K562 (cell line): Measurements from ENCODE around the gene GUK1. TPM values are rescaled to one million over a fixed set of nuclear protein-coding genes. Genes with fewer than 3 reads are reported as not detected.

ENCODE experiments used
- BRCA1 ChIP-seq, 2 experiments: fragments of 450-650 bp in 1 of 2; sonication (generic) in 1 of 2; formaldehyde crosslinking in 1 of 2; IDR thresholded peaks; 2 replicates each; pipeline versions ENCODE4 v1.5.0 to v1.6.1; 2017 to 2020; ENCODE audit warnings: mild to moderate bottlenecking in 1 of 2, missing genetic modification reagents in 1 of 2
- COPS2 ChIP-seq: fragments of 450-650 bp; conservative IDR thresholded peaks from 2 replicates; pipeline ENCODE4 v1.6.1; 2016; ENCODE audit warnings: mild to moderate bottlenecking, moderate library complexity
- ETV6 ChIP-seq, 3 experiments: fragments of 150-350 bp in 1 of 3; sonication (generic) in 1 of 3; formaldehyde crosslinking in 1 of 3; IDR thresholded peaks; 2 replicates each; pipeline versions ENCODE4 v1.6.1 to v1.8.0; 2014 to 2022; ENCODE audit warnings: borderline replicate concordance in 2 of 3, low read depth in 2 of 3, antibody characterized with exemption in 1 of 3, low read length in 1 of 3, mild to moderate bottlenecking in 1 of 3, missing genetic modification reagents in 1 of 3
- NFXL1 ChIP-seq: fragments of 450-650 bp; formaldehyde crosslinking; IDR thresholded peaks from 2 replicates; pipeline ENCODE4 v1.4.0; 2021; ENCODE audit warnings: mild to moderate bottlenecking
- PHF21A ChIP-seq: fragments of 450-650 bp; IDR thresholded peaks from 2 replicates; pipeline ENCODE4 v1.6.1; 2017; ENCODE audit warnings: low read depth, borderline replicate concordance
- PHF8 ChIP-seq: fragments of 200-600 bp; sonication (generic); IDR thresholded peaks from 2 replicates; pipeline ENCODE4 v1.6.1; 2012; ENCODE audit warnings: mixed run types, mild to moderate bottlenecking, inconsistent platforms, low read length, moderate library complexity, borderline replicate concordance
- RBM15 ChIP-seq: fragments of 200-400 bp; formaldehyde crosslinking; IDR thresholded peaks from 2 replicates; pipeline ENCODE4 v1.6.1; 2018; ENCODE audit warnings: mild to moderate bottlenecking, low read length, moderate library complexity; ENCODE audit not compliant: insufficient read depth
- RBM17 ChIP-seq: fragments of 200-400 bp; formaldehyde crosslinking; IDR thresholded peaks from 2 replicates; pipeline ENCODE4 v1.6.1; 2017; ENCODE audit warnings: low read depth, mild to moderate bottlenecking, low read length, borderline replicate concordance
- SMARCC2 ChIP-seq: fragments of 450-650 bp; IDR thresholded peaks from 2 replicates; pipeline ENCODE4 v1.6.1; 2017; ENCODE audit warnings: antibody characterized with exemption, moderate library complexity, mild to moderate bottlenecking, low read depth
- TAF1 ChIP-seq: IDR thresholded peaks from 2 replicates; pipeline ENCODE4 v1.6.1; 2011; ENCODE audit warnings: mild to moderate bottlenecking, low read length, moderate library complexity; ENCODE audit not compliant: insufficient read depth, control insufficient read depth, severe bottlenecking; ENCODE audit errors: extremely low read depth
- TCF3 ChIP-seq: sonication (generic); formaldehyde crosslinking; IDR thresholded peaks from 2 replicates; pipeline ENCODE4 v1.4.0; 2020; ENCODE audit warnings: mild to moderate bottlenecking, missing genetic modification reagents
- ZNF77 ChIP-seq: fragments of 250-450 bp; sonication (Bioruptor Pico); IDR thresholded peaks from 2 replicates; pipeline ENCODE4 v1.5.0; 2020
- polyA plus RNA-seq, 8 experiments: library from polyadenylated mRNA; depleted of rRNA in 4 of 8; stranded (reverse) in 5 of 8; unstranded in 3 of 8; fragments of >200 nt; fragmentation: Nextera tagmentation in 2 of 8; fragmentation: Illumina TruSeq in 1 of 8; extraction: Ambion mirVana in 2 of 8; extraction: Trizol in 1 of 8; gene quantifications; 2 replicates each; pipeline versions ENCODE4 v1.2.1 to v1.2.3, GENCODE V29; 2011 to 2014; ENCODE audit warnings: inconsistent platforms in 1 of 8, missing spikeins in 1 of 8
- total RNA-seq, 7 experiments: library from RNA; depleted of rRNA in 6 of 7; stranded (reverse); fragments of >200 nt in 6 of 7; fragmentation: Illumina TruSeq in 2 of 7; extraction: Trizol in 2 of 7; gene quantifications; 2 replicates each; pipeline versions ENCODE4 v1.2.1 to v1.2.3, GENCODE V29; 2011 to 2021; ENCODE audit warnings: low replicate concordance in 1 of 7
- TF ChIP-seq, protein P1 (sequence below): fragments of 450-650 bp; IDR thresholded peaks from 2 replicates; pipeline ENCODE4 v1.6.1; 2016; ENCODE audit warnings: mild to moderate bottlenecking, moderate library complexity

GUK1 gene
- total and polyA plus RNA-seq, 9 of the 15 experiments (the other 6 are each of a cell fraction or from before 2014, with no cell fraction given), result 7.0 to 331 (median 132) TPM

DNA sequence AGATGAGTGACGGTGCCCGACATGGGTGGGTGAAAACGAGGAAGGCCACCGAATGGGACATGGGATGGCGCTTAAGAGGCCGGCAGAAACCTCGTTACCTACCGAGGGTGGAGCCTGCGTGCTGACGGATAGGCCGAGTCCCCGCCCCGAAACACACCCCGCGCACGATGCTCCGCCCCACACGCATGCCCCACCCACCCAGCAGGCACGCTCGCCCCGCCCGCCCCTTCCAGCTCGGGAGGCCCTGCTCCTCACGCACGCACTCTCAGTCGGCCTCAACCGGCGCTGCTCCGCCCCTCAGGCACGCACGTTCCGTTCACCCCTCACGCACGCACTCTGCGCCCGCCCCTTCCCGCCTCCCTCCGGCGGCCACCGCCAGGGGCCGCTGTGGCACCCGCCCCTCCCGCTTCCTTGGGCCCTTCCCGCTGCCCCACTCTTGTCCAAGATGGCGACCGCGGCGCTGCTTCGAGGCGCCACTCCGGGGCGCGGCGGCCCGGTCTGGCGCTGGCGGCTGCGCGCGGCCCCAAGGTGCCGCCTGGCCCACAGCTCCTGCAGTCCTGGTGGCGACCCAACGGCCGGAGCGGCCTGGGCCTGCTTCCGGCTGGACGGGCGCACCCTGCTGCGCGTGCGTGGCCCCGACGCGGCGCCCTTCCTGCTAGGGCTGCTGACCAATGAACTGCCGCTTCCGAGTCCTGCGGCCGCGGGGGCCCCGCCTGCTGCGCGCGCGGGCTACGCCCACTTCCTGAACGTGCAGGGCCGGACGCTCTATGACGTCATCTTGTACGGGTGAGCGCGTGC, 25.5 kb downstream of the GUK1 start, which contains the start of gene IBA57 (continued):
- TF ChIP-seq, protein P1, sequence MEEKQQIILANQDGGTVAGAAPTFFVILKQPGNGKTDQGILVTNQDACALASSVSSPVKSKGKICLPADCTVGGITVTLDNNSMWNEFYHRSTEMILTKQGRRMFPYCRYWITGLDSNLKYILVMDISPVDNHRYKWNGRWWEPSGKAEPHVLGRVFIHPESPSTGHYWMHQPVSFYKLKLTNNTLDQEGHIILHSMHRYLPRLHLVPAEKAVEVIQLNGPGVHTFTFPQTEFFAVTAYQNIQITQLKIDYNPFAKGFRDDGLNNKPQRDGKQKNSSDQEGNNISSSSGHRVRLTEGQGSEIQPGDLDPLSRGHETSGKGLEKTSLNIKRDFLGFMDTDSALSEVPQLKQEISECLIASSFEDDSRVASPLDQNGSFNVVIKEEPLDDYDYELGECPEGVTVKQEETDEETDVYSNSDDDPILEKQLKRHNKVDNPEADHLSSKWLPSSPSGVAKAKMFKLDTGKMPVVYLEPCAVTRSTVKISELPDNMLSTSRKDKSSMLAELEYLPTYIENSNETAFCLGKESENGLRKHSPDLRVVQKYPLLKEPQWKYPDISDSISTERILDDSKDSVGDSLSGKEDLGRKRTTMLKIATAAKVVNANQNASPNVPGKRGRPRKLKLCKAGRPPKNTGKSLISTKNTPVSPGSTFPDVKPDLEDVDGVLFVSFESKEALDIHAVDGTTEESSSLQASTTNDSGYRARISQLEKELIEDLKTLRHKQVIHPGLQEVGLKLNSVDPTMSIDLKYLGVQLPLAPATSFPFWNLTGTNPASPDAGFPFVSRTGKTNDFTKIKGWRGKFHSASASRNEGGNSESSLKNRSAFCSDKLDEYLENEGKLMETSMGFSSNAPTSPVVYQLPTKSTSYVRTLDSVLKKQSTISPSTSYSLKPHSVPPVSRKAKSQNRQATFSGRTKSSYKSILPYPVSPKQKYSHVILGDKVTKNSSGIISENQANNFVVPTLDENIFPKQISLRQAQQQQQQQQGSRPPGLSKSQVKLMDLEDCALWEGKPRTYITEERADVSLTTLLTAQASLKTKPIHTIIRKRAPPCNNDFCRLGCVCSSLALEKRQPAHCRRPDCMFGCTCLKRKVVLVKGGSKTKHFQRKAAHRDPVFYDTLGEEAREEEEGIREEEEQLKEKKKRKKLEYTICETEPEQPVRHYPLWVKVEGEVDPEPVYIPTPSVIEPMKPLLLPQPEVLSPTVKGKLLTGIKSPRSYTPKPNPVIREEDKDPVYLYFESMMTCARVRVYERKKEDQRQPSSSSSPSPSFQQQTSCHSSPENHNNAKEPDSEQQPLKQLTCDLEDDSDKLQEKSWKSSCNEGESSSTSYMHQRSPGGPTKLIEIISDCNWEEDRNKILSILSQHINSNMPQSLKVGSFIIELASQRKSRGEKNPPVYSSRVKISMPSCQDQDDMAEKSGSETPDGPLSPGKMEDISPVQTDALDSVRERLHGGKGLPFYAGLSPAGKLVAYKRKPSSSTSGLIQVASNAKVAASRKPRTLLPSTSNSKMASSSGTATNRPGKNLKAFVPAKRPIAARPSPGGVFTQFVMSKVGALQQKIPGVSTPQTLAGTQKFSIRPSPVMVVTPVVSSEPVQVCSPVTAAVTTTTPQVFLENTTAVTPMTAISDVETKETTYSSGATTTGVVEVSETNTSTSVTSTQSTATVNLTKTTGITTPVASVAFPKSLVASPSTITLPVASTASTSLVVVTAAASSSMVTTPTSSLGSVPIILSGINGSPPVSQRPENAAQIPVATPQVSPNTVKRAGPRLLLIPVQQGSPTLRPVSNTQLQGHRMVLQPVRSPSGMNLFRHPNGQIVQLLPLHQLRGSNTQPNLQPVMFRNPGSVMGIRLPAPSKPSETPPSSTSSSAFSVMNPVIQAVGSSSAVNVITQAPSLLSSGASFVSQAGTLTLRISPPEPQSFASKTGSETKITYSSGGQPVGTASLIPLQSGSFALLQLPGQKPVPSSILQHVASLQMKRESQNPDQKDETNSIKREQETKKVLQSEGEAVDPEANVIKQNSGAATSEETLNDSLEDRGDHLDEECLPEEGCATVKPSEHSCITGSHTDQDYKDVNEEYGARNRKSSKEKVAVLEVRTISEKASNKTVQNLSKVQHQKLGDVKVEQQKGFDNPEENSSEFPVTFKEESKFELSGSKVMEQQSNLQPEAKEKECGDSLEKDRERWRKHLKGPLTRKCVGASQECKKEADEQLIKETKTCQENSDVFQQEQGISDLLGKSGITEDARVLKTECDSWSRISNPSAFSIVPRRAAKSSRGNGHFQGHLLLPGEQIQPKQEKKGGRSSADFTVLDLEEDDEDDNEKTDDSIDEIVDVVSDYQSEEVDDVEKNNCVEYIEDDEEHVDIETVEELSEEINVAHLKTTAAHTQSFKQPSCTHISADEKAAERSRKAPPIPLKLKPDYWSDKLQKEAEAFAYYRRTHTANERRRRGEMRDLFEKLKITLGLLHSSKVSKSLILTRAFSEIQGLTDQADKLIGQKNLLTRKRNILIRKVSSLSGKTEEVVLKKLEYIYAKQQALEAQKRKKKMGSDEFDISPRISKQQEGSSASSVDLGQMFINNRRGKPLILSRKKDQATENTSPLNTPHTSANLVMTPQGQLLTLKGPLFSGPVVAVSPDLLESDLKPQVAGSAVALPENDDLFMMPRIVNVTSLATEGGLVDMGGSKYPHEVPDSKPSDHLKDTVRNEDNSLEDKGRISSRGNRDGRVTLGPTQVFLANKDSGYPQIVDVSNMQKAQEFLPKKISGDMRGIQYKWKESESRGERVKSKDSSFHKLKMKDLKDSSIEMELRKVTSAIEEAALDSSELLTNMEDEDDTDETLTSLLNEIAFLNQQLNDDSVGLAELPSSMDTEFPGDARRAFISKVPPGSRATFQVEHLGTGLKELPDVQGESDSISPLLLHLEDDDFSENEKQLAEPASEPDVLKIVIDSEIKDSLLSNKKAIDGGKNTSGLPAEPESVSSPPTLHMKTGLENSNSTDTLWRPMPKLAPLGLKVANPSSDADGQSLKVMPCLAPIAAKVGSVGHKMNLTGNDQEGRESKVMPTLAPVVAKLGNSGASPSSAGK, result 0 out of 2 replicates have a peak, but pooled peaks have one; percentile 52
- TF ChIP-seq BRCA1 (IDR thresholded peaks at IDR 0.05), result no peak
- no peak for TF ChIP-seq BRCA1 (CRISPR knock-in tag; IDR thresholded peaks at IDR 0.05)
- TF ChIP-seq ZNF77 (CRISPR knock-in tag), result no peak
- TF ChIP-seq ETV6 (IDR thresholded peaks at IDR 0.05; ENCODE audit: borderline replicate concordance in 1 of 2, low read depth in 2 of 2, low read length in 1 of 2), result 0 out of 4 replicates have a peak, but pooled peaks of 1 of the 2 experiments have one; percentile 21
- TF ChIP-seq ETV6 (CRISPR knock-in tag; IDR thresholded peaks at IDR 0.05; ENCODE audit: borderline replicate concordance), result peak; percentile 86; the same call in 1 of the 2 replicates
- TF ChIP-seq PHF8, result peak; percentile 99
- TF ChIP-seq COPS2, result no peak
- no peak for TF ChIP-seq PHF21A
- TF ChIP-seq RBM15, result no peak
- TF ChIP-seq RBM17, result no peak
- peak; percentile 24; the same call in 1 of the 2 replicates for TF ChIP-seq TCF3 (CRISPR knock-in tag)
- peak; percentile 98 for TF ChIP-seq TAF1
- TF ChIP-seq NFXL1 (CRISPR knock-in tag), result no peak
- no peak; the same call in 1 of the 2 replicates for TF ChIP-seq SMARCC2
